Prostate gland (tissue), 2 donors: ENCODE data around the gene CR1.
"Not testable (repeated sequence)": the region's sequence is repeated elsewhere in the genome, so short reads cannot be mapped to it uniquely, and the experiment has no call there.

Source experiments
- POLR2A ChIP-seq: fragments of 450-650 bp; IDR thresholded peaks from one replicate; pipeline ENCODE4 v1.6.1; 2016; ENCODE audit warnings: antibody characterized with exemption, mild to moderate bottlenecking
- TF ChIP-seq, protein P1 (sequence below), 4 experiments: fragments of 200-600 bp in 2 of 4; fragments of 450-650 bp in 2 of 4; sonication (generic) in 2 of 4; IDR thresholded peaks; 1 replicate in 3 of 4; 2 replicates in 1 of 4; pipeline ENCODE4 v1.5.1; 2016 to 2019; ENCODE audit warnings: antibody characterized with exemption in 4 of 4, mild to moderate bottlenecking in 2 of 4, moderate library complexity in 2 of 4

DNA sequence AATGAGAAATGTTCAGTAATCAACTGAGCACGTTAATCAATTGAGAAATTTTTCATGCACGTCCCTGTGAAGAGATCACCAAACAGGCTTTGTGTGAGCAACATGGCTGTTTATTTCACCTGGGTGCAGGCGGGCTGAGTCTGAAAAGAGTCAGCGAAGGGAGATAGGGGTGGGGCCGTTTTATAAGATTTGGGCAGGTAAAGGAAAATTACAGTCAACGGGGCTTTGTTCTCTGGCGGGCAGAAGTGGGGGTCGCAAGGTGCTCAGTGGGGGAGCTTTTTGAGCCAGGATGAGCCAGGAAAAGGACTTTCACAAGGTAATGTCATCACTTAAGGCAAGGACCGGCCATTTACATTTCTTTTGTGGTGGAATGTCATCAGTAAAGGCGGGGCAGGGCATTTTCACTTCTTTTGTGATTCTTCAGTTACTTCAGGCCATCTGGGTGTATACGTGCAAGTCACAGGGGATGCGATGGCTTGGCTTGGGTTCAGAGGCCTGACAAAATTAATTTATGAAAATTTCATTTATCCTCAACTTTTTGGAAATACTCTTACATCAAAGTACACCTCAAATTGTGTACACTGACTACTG lies 137.8 kb downstream of the CR1 start:
- TF ChIP-seq, protein P1, sequence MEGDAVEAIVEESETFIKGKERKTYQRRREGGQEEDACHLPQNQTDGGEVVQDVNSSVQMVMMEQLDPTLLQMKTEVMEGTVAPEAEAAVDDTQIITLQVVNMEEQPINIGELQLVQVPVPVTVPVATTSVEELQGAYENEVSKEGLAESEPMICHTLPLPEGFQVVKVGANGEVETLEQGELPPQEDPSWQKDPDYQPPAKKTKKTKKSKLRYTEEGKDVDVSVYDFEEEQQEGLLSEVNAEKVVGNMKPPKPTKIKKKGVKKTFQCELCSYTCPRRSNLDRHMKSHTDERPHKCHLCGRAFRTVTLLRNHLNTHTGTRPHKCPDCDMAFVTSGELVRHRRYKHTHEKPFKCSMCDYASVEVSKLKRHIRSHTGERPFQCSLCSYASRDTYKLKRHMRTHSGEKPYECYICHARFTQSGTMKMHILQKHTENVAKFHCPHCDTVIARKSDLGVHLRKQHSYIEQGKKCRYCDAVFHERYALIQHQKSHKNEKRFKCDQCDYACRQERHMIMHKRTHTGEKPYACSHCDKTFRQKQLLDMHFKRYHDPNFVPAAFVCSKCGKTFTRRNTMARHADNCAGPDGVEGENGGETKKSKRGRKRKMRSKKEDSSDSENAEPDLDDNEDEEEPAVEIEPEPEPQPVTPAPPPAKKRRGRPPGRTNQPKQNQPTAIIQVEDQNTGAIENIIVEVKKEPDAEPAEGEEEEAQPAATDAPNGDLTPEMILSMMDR (IDR thresholded peaks at IDR 0.05): not testable (repeated sequence)
- not testable (repeated sequence) for TF ChIP-seq POLR2A
